Measurements from ENCODE around the gene ARID1B. TPM values are rescaled to one million over a fixed set of nuclear protein-coding genes. Genes with fewer than 3 reads are reported as not detected.

Gene ARID1B
- total and polyA plus RNA-seq, 8 donors: 67.6 to 102 (median 99.0) TPM

- Histone ChIP-seq H3K27ac (peak overlapping the region; percentile 95 to 100), H3K4me3 (peak overlapping the region; percentile 56 to 72), H3K9me3 (no peaks in the 10 kb centered on the region), H3K36me3 (no peaks in the 10 kb centered on the region), H3K4me1 (peaks cover 11 to 48% of the 10 kb centered on the region in 2 donors), H3K27me3 (no peaks in the 10 kb centered on the region)
- intact Hi-C loops (cut with DNase I): loop anchor here in 1 of 2 donors (5.0 kb wide), 1 partner anchor 91 kb away; no protein-coding TSS in a partner anchor
- peak; percentile 55 to 95 (median 66) for DNase-seq
- ATAC-seq: peak; percentile 17
- TF ChIP-seq, protein P1, sequence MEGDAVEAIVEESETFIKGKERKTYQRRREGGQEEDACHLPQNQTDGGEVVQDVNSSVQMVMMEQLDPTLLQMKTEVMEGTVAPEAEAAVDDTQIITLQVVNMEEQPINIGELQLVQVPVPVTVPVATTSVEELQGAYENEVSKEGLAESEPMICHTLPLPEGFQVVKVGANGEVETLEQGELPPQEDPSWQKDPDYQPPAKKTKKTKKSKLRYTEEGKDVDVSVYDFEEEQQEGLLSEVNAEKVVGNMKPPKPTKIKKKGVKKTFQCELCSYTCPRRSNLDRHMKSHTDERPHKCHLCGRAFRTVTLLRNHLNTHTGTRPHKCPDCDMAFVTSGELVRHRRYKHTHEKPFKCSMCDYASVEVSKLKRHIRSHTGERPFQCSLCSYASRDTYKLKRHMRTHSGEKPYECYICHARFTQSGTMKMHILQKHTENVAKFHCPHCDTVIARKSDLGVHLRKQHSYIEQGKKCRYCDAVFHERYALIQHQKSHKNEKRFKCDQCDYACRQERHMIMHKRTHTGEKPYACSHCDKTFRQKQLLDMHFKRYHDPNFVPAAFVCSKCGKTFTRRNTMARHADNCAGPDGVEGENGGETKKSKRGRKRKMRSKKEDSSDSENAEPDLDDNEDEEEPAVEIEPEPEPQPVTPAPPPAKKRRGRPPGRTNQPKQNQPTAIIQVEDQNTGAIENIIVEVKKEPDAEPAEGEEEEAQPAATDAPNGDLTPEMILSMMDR (IDR thresholded peaks at IDR 0.05): no peak
Measured at GRCh38 chr6:156777577-156778453, 637 bp downstream of the ARID1B start.

DNA sequence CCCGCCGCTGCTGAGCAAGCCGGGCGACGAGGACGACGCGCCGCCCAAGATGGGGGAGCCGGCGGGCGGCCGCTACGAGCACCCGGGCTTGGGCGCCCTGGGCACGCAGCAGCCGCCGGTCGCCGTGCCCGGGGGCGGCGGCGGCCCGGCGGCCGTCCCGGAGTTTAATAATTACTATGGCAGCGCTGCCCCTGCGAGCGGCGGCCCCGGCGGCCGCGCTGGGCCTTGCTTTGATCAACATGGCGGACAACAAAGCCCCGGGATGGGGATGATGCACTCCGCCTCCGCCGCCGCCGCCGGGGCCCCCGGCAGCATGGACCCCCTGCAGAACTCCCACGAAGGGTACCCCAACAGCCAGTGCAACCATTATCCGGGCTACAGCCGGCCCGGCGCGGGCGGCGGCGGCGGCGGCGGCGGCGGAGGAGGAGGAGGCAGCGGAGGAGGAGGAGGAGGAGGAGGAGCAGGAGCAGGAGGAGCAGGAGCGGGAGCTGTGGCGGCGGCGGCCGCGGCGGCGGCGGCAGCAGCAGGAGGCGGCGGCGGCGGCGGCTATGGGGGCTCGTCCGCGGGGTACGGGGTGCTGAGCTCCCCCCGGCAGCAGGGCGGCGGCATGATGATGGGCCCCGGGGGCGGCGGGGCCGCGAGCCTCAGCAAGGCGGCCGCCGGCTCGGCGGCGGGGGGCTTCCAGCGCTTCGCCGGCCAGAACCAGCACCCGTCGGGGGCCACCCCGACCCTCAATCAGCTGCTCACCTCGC, 1.5 kb downstream of the ARID1B start:
- ATAC-seq: peak; percentile 3
- Histone ChIP-seq H3K27me3 (no peaks in the 10 kb centered on the region), H3K27ac (peak overlapping the region; percentile 95 to 98), H3K4me3 (peak overlapping the region; percentile 56 to 72), H3K4me1 (peaks cover 16 to 56% of the 10 kb centered on the region in 2 donors), H3K9me3 (no peaks in the 10 kb centered on the region), H3K36me3 (no peaks in the 10 kb centered on the region)
- TF ChIP-seq, protein P1 (IDR thresholded peaks at IDR 0.05): no peak
- peak in 3 of 4 donors; percentile 53 to 91 (median 72) for DNase-seq
- intact Hi-C loops (cut with DNase I): loop anchor here in 1 of 2 donors (5.0 kb wide), 1 partner anchor 91 kb away; no protein-coding TSS in a partner anchor

- intact Hi-C loops (cut with DNase I): loop anchor here in 1 of 2 donors (5.0 to 10.0 kb wide), 2 partner anchors 92 to 245 kb away; no protein-coding TSS in a partner anchor
- peak overlapping the region; percentile 56 to 72 for H3K4me3 ChIP-seq
- H3K27ac ChIP-seq: peak overlapping the region; percentile 95 to 98
- H3K36me3 ChIP-seq: no peaks in the 10 kb centered on the region
- H3K27me3 ChIP-seq: no peaks in the 10 kb centered on the region
- DNase-seq (peak in 2 of 4 donors; percentile 48 to 92), ATAC-seq (peak; percentile 33)
- TF ChIP-seq, protein P1 (IDR thresholded peaks at IDR 0.05): no peak
- H3K9me3 ChIP-seq: no peaks in the 10 kb centered on the region
- peaks cover 16 to 64% of the 10 kb centered on the region in 2 donors for H3K4me1 ChIP-seq
Measured at GRCh38 chr6:156779206-156780094, 2.3 kb downstream of the ARID1B start.

DNA sequence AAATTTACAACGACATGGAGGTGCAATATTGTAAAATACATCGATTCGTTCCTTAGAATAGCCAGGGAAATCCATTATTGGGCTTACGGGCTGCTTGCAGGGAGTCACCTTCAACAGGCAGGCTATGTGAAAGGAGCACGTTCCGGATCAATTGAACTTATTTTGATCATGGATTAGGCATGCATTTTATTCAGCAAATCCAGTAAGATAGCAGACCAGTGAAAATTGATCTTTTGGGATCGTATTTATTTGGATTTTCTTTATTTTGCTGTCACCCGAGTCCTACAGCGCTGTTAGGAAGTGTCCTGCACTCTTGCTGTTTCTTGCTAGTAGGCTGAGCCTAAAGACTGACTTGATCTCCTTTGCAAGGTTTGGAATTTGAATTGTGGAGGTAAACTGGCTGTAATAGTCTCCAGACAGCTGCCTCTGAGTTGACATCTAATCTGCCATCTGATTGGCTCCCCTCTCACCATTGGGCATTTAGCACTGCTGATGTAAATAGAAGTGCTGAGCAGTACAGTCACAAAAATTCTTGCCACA, 3.0 kb downstream of the ARID1B start:
- H3K27me3 ChIP-seq: no peaks in the 10 kb centered on the region
- H3K4me1 ChIP-seq: peaks cover 16 to 60% of the 10 kb centered on the region in 2 donors
- TF ChIP-seq, protein P1 (IDR thresholded peaks at IDR 0.05): no peak
- no peaks in the 10 kb centered on the region for H3K36me3 ChIP-seq
- DNase-seq (peak in 2 of 4 donors; percentile 53 to 75), ATAC-seq (peak; percentile 77)
- H3K4me3 ChIP-seq: peak overlapping the region; percentile 56 to 72
- intact Hi-C loops (cut with DNase I): loop anchor here in 1 of 2 donors (10.0 kb wide), 1 partner anchor 245 kb away; no protein-coding TSS in a partner anchor
- H3K27ac ChIP-seq: peak overlapping the region; percentile 95 to 98
- H3K9me3 ChIP-seq: no peaks in the 10 kb centered on the region
